Loucy (cell line): ENCODE data around the gene MBLAC2.

Source experiments
- CTCF ChIP-seq: fragments of 200-600 bp; sonication (generic); conservative IDR thresholded peaks from 2 replicates; pipeline ENCODE4 v1.5.1; 2014; ENCODE audit warnings: mild to moderate bottlenecking, antibody characterized with exemption, low read length
- EZH2phosphoT487 ChIP-seq: fragments of 200-600 bp; IDR thresholded peaks from 2 replicates; pipeline ENCODE4 v1.6.1; 2018; ENCODE audit warnings: antibody characterized with exemption, mild to moderate bottlenecking, moderate library complexity, borderline replicate concordance

- no peak for TF ChIP-seq CTCF
- no peak for TF ChIP-seq EZH2phosphoT487
Measured at GRCh38 chr5:90518661-90519060, 44.1 kb upstream of the MBLAC2 start.
